ENCODE results near the gene AIP. TPM values are rescaled to one million over a fixed set of nuclear protein-coding genes. Genes with fewer than 3 reads are reported as not detected.

Gene AIP
- total RNA-seq, 1 experiment from 2014 or later, result 61.0 TPM

DNA sequence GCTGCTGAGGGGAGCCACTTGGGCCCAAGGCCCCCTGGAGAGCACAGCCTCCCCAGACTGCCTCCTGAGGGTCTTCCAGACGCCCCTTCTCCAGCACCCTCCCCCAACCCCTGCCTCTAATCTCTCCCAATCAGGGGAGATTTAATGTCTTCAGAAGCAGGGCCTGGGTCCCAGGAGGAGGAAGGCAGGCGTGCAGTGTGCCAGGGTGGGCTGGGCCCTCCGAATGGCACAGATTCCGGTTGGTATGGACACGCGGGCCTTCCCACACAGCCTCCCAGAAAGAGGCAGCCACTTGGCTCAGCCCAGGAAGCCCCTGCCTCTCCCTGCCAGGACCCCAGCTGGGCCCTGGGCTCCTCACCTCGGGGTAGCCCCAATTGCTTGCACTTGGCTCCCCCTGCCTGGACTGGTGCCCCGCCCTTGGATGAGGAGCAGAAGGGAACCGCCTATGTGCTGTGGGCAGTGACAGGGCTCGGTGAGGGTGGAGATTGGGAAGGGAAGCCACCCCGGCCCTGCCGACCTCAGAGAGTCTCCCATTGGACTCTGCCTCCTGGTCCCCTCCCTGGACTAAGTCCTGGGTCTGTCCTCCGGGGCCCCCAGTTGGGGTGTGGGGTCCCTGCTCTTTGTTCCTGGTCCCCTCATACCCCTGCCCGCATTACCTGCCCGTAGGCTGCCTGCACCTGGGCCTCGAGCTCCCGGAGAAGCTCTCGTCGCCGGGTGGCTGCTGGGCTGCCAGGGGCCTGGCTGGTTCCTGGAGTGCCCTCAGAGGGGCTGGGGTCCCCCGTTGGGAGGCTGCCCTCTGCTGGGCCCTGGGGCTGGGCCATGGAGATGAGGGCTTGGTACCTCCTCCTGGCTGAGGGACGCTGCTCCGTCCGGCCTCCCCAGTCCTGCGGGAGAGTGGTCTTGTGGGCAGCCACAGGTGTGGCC, 41.0 kb downstream of the AIP start:
- no peak for DNase-seq (ENCODE audit: low read depth, low spot score)
- Histone ChIP-seq H3K27me3 (ENCODE audit: insufficient read depth, low read length) (no peaks in the 10 kb centered on the region), H2AFZ (ENCODE audit: low read depth, low read length, poor library complexity, severe bottlenecking) (no peak overlapping the region), H3K4me3 (replicated peaks in 1 of 2; ENCODE audit: low read depth in 1 of 2, low read length in 2 of 2) (no peak overlapping the region), H3K4me1 (ENCODE audit: control insufficient read depth in 1 of 2, insufficient read depth in 2 of 2, low read length in 2 of 2) (peaks cover 0 to 4% of the 10 kb centered on the region in 2 experiments; a peak in 1 of 4 replicates), H3K9me3 (ENCODE audit: control insufficient read depth in 1 of 2, insufficient read depth in 1 of 2, low read depth in 1 of 2, low read length in 2 of 2) (no peaks in the 10 kb centered on the region), H4K20me1 (ENCODE audit: insufficient read depth) (no peaks in the 10 kb centered on the region), H3K27ac (ENCODE audit: low read depth, low read length) (no peak overlapping the region), H3K9me2 (ENCODE audit: insufficient read depth) (no peaks in the 10 kb centered on the region), H3K4me2 (ENCODE audit: low read length) (no peak overlapping the region), H3K79me2 (ENCODE audit: insufficient read depth, low read length) (no peaks in the 10 kb centered on the region), H3K9ac (ENCODE audit: low read length) (no peak overlapping the region), H3K36me3 (ENCODE audit: control insufficient read depth in 1 of 2, insufficient read depth in 2 of 2, low read length in 2 of 2) (no peaks in the 10 kb centered on the region)
- CTCF ChIA-PET, result no interaction called here
- POLR2A ChIA-PET, result no interaction called here
- TF ChIP-seq SP1 (IDR thresholded peaks at IDR 0.05; ENCODE audit: low read depth) (no peak), POLR2AphosphoS5 (IDR thresholded peaks at IDR 0.05; ENCODE audit: low read depth, low read length) (no peak), POLR2A (IDR thresholded peaks at IDR 0.05; ENCODE audit: borderline replicate concordance, extremely low read depth, insufficient read depth, insufficient read length) (no peak), SIN3A (IDR thresholded peaks at IDR 0.05; ENCODE audit: low read depth) (no peak), ZFX (IDR thresholded peaks at IDR 0.05) (no peak), SRF (IDR thresholded peaks at IDR 0.05; ENCODE audit: low read depth) (no peak), TCF7L2 (IDR thresholded peaks at IDR 0.05; ENCODE audit: borderline replicate concordance, extremely low read depth, insufficient read depth, insufficient read length) (no peak), RAD21 (IDR thresholded peaks at IDR 0.05; ENCODE audit: low read depth) (no peak), EZH2phosphoT487 (IDR thresholded peaks at IDR 0.05; ENCODE audit: borderline replicate concordance) (no peak), ZNF274 (IDR thresholded peaks at IDR 0.05; ENCODE audit: low read depth, low read length) (no peak), ELF1 (IDR thresholded peaks at IDR 0.05; ENCODE audit: borderline replicate concordance, low read depth) (no peak), EGR1 (IDR thresholded peaks at IDR 0.05; ENCODE audit: low read depth) (no peak), CBX3 (IDR thresholded peaks at IDR 0.05; ENCODE audit: low read depth) (no peak)
- TF ChIP-seq, protein P1, sequence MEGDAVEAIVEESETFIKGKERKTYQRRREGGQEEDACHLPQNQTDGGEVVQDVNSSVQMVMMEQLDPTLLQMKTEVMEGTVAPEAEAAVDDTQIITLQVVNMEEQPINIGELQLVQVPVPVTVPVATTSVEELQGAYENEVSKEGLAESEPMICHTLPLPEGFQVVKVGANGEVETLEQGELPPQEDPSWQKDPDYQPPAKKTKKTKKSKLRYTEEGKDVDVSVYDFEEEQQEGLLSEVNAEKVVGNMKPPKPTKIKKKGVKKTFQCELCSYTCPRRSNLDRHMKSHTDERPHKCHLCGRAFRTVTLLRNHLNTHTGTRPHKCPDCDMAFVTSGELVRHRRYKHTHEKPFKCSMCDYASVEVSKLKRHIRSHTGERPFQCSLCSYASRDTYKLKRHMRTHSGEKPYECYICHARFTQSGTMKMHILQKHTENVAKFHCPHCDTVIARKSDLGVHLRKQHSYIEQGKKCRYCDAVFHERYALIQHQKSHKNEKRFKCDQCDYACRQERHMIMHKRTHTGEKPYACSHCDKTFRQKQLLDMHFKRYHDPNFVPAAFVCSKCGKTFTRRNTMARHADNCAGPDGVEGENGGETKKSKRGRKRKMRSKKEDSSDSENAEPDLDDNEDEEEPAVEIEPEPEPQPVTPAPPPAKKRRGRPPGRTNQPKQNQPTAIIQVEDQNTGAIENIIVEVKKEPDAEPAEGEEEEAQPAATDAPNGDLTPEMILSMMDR (IDR thresholded peaks at IDR 0.05 in 2 of 3, conservative IDR thresholded peaks at IDR 0.05 in 1 of 3; ENCODE audit: borderline replicate concordance in 1 of 3, insufficient read depth in 1 of 3, low read depth in 2 of 3, low read length in 2 of 3), result no peak
- TF ChIP-seq, protein P2, sequence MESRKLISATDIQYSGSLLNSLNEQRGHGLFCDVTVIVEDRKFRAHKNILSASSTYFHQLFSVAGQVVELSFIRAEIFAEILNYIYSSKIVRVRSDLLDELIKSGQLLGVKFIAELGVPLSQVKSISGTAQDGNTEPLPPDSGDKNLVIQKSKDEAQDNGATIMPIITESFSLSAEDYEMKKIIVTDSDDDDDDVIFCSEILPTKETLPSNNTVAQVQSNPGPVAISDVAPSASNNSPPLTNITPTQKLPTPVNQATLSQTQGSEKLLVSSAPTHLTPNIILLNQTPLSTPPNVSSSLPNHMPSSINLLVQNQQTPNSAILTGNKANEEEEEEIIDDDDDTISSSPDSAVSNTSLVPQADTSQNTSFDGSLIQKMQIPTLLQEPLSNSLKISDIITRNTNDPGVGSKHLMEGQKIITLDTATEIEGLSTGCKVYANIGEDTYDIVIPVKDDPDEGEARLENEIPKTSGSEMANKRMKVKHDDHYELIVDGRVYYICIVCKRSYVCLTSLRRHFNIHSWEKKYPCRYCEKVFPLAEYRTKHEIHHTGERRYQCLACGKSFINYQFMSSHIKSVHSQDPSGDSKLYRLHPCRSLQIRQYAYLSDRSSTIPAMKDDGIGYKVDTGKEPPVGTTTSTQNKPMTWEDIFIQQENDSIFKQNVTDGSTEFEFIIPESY (IDR thresholded peaks at IDR 0.05; ENCODE audit: extremely low read depth, insufficient replicate concordance, low read length), result no peak
- TF ChIP-seq, protein P3, sequence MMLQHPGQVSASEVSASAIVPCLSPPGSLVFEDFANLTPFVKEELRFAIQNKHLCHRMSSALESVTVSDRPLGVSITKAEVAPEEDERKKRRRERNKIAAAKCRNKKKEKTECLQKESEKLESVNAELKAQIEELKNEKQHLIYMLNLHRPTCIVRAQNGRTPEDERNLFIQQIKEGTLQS (IDR thresholded peaks at IDR 0.05), result no peak
- TF ChIP-seq, protein P4, sequence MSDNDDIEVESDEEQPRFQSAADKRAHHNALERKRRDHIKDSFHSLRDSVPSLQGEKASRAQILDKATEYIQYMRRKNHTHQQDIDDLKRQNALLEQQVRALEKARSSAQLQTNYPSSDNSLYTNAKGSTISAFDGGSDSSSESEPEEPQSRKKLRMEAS (IDR thresholded peaks at IDR 0.05), result no peak
- RAD21 ChIA-PET (ENCODE audit: low non-redundant PET in 1 of 2, low total read pairs in 2 of 2, uncharacterized antibody in 2 of 2, unreplicated experiment in 2 of 2), result no interaction called here
- peak; percentile 36; the same call in 1 of the 2 replicates for ATAC-seq
- no TSS peak for BruUV-seq (replicated peaks)
- intact Hi-C loops (cut with micrococcal nuclease), result no loop called here

All from HCT116 (cell line).